DOHH2 (cell line): ENCODE data around the gene E2F2.

Experiments
- H3F3A ChIP-seq: fragments of 200-600 bp; sonication (generic), shearing (Covaris generic); 2 replicates; pipeline ENCODE4 v1.6.0; 2016; ENCODE audit warnings: antibody characterized with exemption, mild to moderate bottlenecking; ENCODE audit not compliant: control insufficient read depth, insufficient read depth
- H3K27ac ChIP-seq: fragments of 200-600 bp; sonication (generic); 2 replicates; pipeline ENCODE4 v1.5.1; 2014; ENCODE audit warnings: low read depth, mild to moderate bottlenecking, low read length, moderate library complexity
- H3K27me3 ChIP-seq: fragments of 200-600 bp; sonication (generic); 2 replicates; pipeline ENCODE4 v1.6.1; 2014; ENCODE audit warnings: mild to moderate bottlenecking, low read length, mixed read lengths; ENCODE audit not compliant: control insufficient read depth
- H3K36me3 ChIP-seq: fragments of 200-600 bp; sonication (generic); 2 replicates; pipeline ENCODE4 v1.6.1; 2014; ENCODE audit warnings: mild to moderate bottlenecking, low read length, moderate library complexity, mixed read lengths; ENCODE audit not compliant: control insufficient read depth
- H3K4me1 ChIP-seq: fragments of 200-600 bp; sonication (generic); 2 replicates; pipeline ENCODE4 v1.6.1; 2014; ENCODE audit warnings: mild to moderate bottlenecking, low read length, mixed read lengths; ENCODE audit not compliant: control insufficient read depth
- H3K4me2 ChIP-seq: fragments of 200-600 bp; sonication (generic); 2 replicates; pipeline ENCODE4 v1.6.0; 2014; ENCODE audit warnings: mild to moderate bottlenecking, low read length, moderate library complexity
- H3K4me3 ChIP-seq: fragments of 200-600 bp; sonication (generic); 2 replicates; pipeline ENCODE4 v1.5.1; 2014; ENCODE audit warnings: mild to moderate bottlenecking, low read length, mixed read lengths
- H3K79me2 ChIP-seq: fragments of 200-600 bp; sonication (generic); 2 replicates; pipeline ENCODE4 v1.6.1; 2014; ENCODE audit warnings: mild to moderate bottlenecking, low read length, mixed read lengths; ENCODE audit not compliant: control insufficient read depth
- H3K9me2 ChIP-seq: fragments of 200-600 bp; sonication (generic); replicated peaks from 2 replicates; pipeline ENCODE4 v1.6.1; 2014; ENCODE audit warnings: mild to moderate bottlenecking, low read length, mixed read lengths; ENCODE audit not compliant: control insufficient read depth
- H3K9me3 ChIP-seq: fragments of 200-600 bp; sonication (generic); 2 replicates; pipeline ENCODE4 v1.6.1; 2014; ENCODE audit warnings: antibody characterized with exemption, low read length, mixed read lengths; ENCODE audit not compliant: control insufficient read depth, insufficient read depth
- H4K20me1 ChIP-seq: fragments of 200-600 bp; sonication (generic); 2 replicates; pipeline ENCODE4 v1.6.0; 2014; ENCODE audit warnings: low read depth, mild to moderate bottlenecking, antibody characterized with exemption, low read length, moderate library complexity; ENCODE audit not compliant: control insufficient read depth, insufficient read depth
- CTCF ChIP-seq: fragments of 200-600 bp; sonication (generic); IDR thresholded peaks from one replicate; pipeline ENCODE4 v1.5.1; 2014; ENCODE audit warnings: antibody characterized with exemption, mild to moderate bottlenecking, low read depth, low read length; ENCODE audit not compliant: poor library complexity, severe bottlenecking
- EZH2phosphoT487 ChIP-seq: fragments of 200-600 bp; sonication (generic); IDR thresholded peaks from 2 replicates; pipeline ENCODE4 v1.6.1; 2017; ENCODE audit warnings: borderline replicate concordance, mild to moderate bottlenecking, antibody characterized with exemption, low read length, moderate library complexity, mixed read lengths

Gene E2F2

GRCh38 chr1:23483321-23484252 is 47.4 kb downstream of the E2F2 start, which contains the start of gene ASAP3:
TSS of gene ASAP3 (minus strand) at chr1:23484179. CDS start at chr1:23484133, 46 bp downstream.
- peaks cover 64% of the 10 kb centered on the region for H3K4me1 ChIP-seq
- H3F3A ChIP-seq, result peaks cover 7% of the 10 kb centered on the region; the same call in 1 of the 2 replicates
- H3K4me3 ChIP-seq, result peak within 1 kb of the TSS; percentile 75
- no peaks in the 10 kb centered on the region for H3K9me3 ChIP-seq
- H4K20me1 ChIP-seq, result no peaks in the 10 kb centered on the region
- H3K79me2 ChIP-seq, result peaks cover 46% of the 10 kb centered on the region
- H3K27me3 ChIP-seq, result no peaks in the 10 kb centered on the region
- no peak for TF ChIP-seq EZH2phosphoT487
- peak; percentile 26 for TF ChIP-seq CTCF
- peak within 1 kb of the TSS; percentile 85 for H3K4me2 ChIP-seq
- no peaks in the 10 kb centered on the region for H3K9me2 ChIP-seq
- peak within 1 kb of the TSS; percentile 66 for H3K27ac ChIP-seq
- H3K36me3 ChIP-seq, result peaks cover 3% of the 10 kb centered on the region; the same call in 1 of the 2 replicates

- peaks cover 54% of the 10 kb centered on the region for H3K79me2 ChIP-seq
- no peaks in the 10 kb centered on the region for H3K9me2 ChIP-seq
- H3K4me2 ChIP-seq, result peak overlapping the region; percentile 85
- H3K9me3 ChIP-seq, result no peaks in the 10 kb centered on the region
- H3K4me3 ChIP-seq, result peak overlapping the region; percentile 71
- no peak for TF ChIP-seq CTCF
- no peak for TF ChIP-seq EZH2phosphoT487
- peaks cover 3% of the 10 kb centered on the region; the same call in 1 of the 2 replicates for H3K36me3 ChIP-seq
- H3F3A ChIP-seq, result peaks cover 7% of the 10 kb centered on the region; the same call in 1 of the 2 replicates
- H3K27me3 ChIP-seq, result no peaks in the 10 kb centered on the region
- no peaks in the 10 kb centered on the region for H4K20me1 ChIP-seq
- peak overlapping the region; percentile 74 for H3K27ac ChIP-seq
- peaks cover 64% of the 10 kb centered on the region for H3K4me1 ChIP-seq
Observed at GRCh38 chr1:23481904-23482303, 49.1 kb downstream of the E2F2 start.

GRCh38 chr1:23481026-23481597 is 49.9 kb downstream of the E2F2 start:
- H3K27ac ChIP-seq, result peak overlapping the region; percentile 74
- peak overlapping the region; percentile 85 for H3K4me2 ChIP-seq
- no peaks in the 10 kb centered on the region for H3K27me3 ChIP-seq
- H3K9me3 ChIP-seq, result no peaks in the 10 kb centered on the region
- H3K36me3 ChIP-seq, result peaks cover 3% of the 10 kb centered on the region; the same call in 1 of the 2 replicates
- H3F3A ChIP-seq, result peaks cover 7% of the 10 kb centered on the region; the same call in 1 of the 2 replicates
- no peaks in the 10 kb centered on the region for H3K9me2 ChIP-seq
- H3K79me2 ChIP-seq, result peaks cover 57% of the 10 kb centered on the region
- H4K20me1 ChIP-seq, result no peaks in the 10 kb centered on the region
- H3K4me3 ChIP-seq, result peak overlapping the region; percentile 71
- peaks cover 61% of the 10 kb centered on the region for H3K4me1 ChIP-seq
- TF ChIP-seq CTCF, result no peak
- TF ChIP-seq EZH2phosphoT487, result no peak
